HEK293 (cell line): ENCODE results near the gene TEX38.

ENCODE experiments used
- BCL11A ChIP-seq: fragments of 450-650 bp; formaldehyde crosslinking; IDR thresholded peaks from 2 replicates; pipeline ENCODE4 v1.5.1; 2016; ENCODE audit warnings: low read depth, missing biosample characterization, missing genetic modification characterization
- FEZF1 ChIP-seq: fragments of 450-650 bp; formaldehyde crosslinking; IDR thresholded peaks from 2 replicates; pipeline ENCODE4 v1.5.1; 2016; ENCODE audit warnings: missing biosample characterization, missing genetic modification characterization
- GLIS2 ChIP-seq: fragments of 450-650 bp; formaldehyde crosslinking; IDR thresholded peaks from 2 replicates; pipeline ENCODE4 v1.5.1; 2016; ENCODE audit warnings: missing biosample characterization, missing genetic modification characterization
- KLF10 ChIP-seq: fragments of 450-650 bp; IDR thresholded peaks from 2 replicates; pipeline ENCODE4 v1.5.1; 2018; ENCODE audit warnings: missing biosample characterization, mild to moderate bottlenecking, missing genetic modification characterization
- PRDM4 ChIP-seq: fragments of 450-650 bp; formaldehyde crosslinking; IDR thresholded peaks from 2 replicates; pipeline ENCODE4 v1.5.1; 2017; ENCODE audit warnings: missing biosample characterization, missing genetic modification characterization
- SCRT1 ChIP-seq: fragments of 450-650 bp; formaldehyde crosslinking; IDR thresholded peaks from 2 replicates; pipeline ENCODE4 v1.5.1; 2016; ENCODE audit warnings: missing biosample characterization, missing genetic modification characterization, borderline replicate concordance
- SP2 ChIP-seq: fragments of 450-650 bp; formaldehyde crosslinking; IDR thresholded peaks from 2 replicates; pipeline ENCODE4 v1.5.1; 2016; ENCODE audit warnings: missing biosample characterization, missing genetic modification characterization
- TCF7L2 ChIP-seq: IDR thresholded peaks from 2 replicates; pipeline ENCODE4 v1.6.1; 2011; ENCODE audit warnings: low read depth, mild to moderate bottlenecking, inconsistent platforms, low read length, moderate library complexity, borderline replicate concordance
- WT1 ChIP-seq: fragments of 450-650 bp; formaldehyde crosslinking; IDR thresholded peaks from 2 replicates; pipeline ENCODE4 v1.5.1; 2016; ENCODE audit warnings: missing biosample characterization, missing genetic modification characterization
- ZBTB11 ChIP-seq: fragments of 450-650 bp; formaldehyde crosslinking; conservative IDR thresholded peaks from 2 replicates; pipeline ENCODE4 v1.5.1; 2016; ENCODE audit warnings: low read depth, missing biosample characterization, missing genetic modification characterization
- ZBTB21 ChIP-seq: fragments of 450-650 bp; formaldehyde crosslinking; IDR thresholded peaks from 2 replicates; pipeline ENCODE4 v1.5.1; 2017; ENCODE audit warnings: missing biosample characterization, missing genetic modification characterization
- ZNF114 ChIP-seq: fragments of 450-650 bp; formaldehyde crosslinking; IDR thresholded peaks from 2 replicates; pipeline ENCODE4 v1.5.0; 2017; ENCODE audit warnings: missing biosample characterization, missing genetic modification characterization
- ZNF138 ChIP-seq: fragments of 450-650 bp; formaldehyde crosslinking; IDR thresholded peaks from 2 replicates; pipeline ENCODE4 v1.5.1; 2016; ENCODE audit warnings: missing biosample characterization, missing genetic modification characterization, borderline replicate concordance
- ZNF404 ChIP-seq: fragments of 450-650 bp; formaldehyde crosslinking; IDR thresholded peaks from 2 replicates; pipeline ENCODE4 v1.5.1; 2017; ENCODE audit warnings: missing biosample characterization, missing genetic modification characterization
- ZNF423 ChIP-seq: fragments of 450-650 bp; formaldehyde crosslinking; IDR thresholded peaks from 2 replicates; pipeline ENCODE4 v1.5.1; 2016; ENCODE audit warnings: missing biosample characterization, missing genetic modification characterization
- ZNF48 ChIP-seq: fragments of 450-650 bp; formaldehyde crosslinking; IDR thresholded peaks from 2 replicates; pipeline ENCODE4 v1.5.1; 2016; ENCODE audit warnings: missing biosample characterization, missing genetic modification characterization
- ZNF501 ChIP-seq: fragments of 450-650 bp; formaldehyde crosslinking; IDR thresholded peaks from 2 replicates; pipeline ENCODE4 v1.5.1; 2016; ENCODE audit warnings: missing biosample characterization, missing genetic modification characterization
- ZNF510 ChIP-seq: fragments of 450-650 bp; formaldehyde crosslinking; IDR thresholded peaks from 2 replicates; pipeline ENCODE4 v1.5.1; 2018; ENCODE audit warnings: mild to moderate bottlenecking, missing genetic modification characterization, missing biosample characterization; ENCODE audit not compliant: insufficient replicate concordance
- ZNF530 ChIP-seq: fragments of 450-650 bp; formaldehyde crosslinking; IDR thresholded peaks from 2 replicates; pipeline ENCODE4 v1.5.1; 2016; ENCODE audit warnings: low read depth, missing biosample characterization, missing genetic modification characterization
- ZNF624 ChIP-seq: fragments of 450-650 bp; formaldehyde crosslinking; IDR thresholded peaks from 2 replicates; pipeline ENCODE4 v1.5.1; 2017; ENCODE audit warnings: missing biosample characterization, missing genetic modification characterization
- ZNF660 ChIP-seq: fragments of 450-650 bp; IDR thresholded peaks from 2 replicates; pipeline ENCODE4 v1.5.1; 2018; ENCODE audit warnings: missing biosample characterization, mild to moderate bottlenecking, missing genetic modification characterization
- ZNF670 ChIP-seq: fragments of 450-650 bp; formaldehyde crosslinking; IDR thresholded peaks from 2 replicates; pipeline ENCODE4 v1.5.1; 2016; ENCODE audit warnings: missing biosample characterization, missing genetic modification characterization, low read depth
- ZNF792 ChIP-seq: fragments of 450-650 bp; formaldehyde crosslinking; IDR thresholded peaks from 2 replicates; pipeline ENCODE4 v1.5.1; 2016; ENCODE audit warnings: missing biosample characterization, missing genetic modification characterization
- ZNF830 ChIP-seq: fragments of 450-650 bp; IDR thresholded peaks from 2 replicates; pipeline ENCODE4 v1.5.0; 2018; ENCODE audit warnings: missing biosample characterization, missing genetic modification characterization, low read depth, mild to moderate bottlenecking, moderate library complexity
- TF ChIP-seq, protein P1 (sequence below): fragments of 450-650 bp; formaldehyde crosslinking; IDR thresholded peaks from 2 replicates; pipeline ENCODE4 v1.5.1; 2016; ENCODE audit warnings: missing biosample characterization, missing genetic modification characterization, borderline replicate concordance
- TF ChIP-seq, protein P2 (sequence below): fragments of 450-650 bp; formaldehyde crosslinking; IDR thresholded peaks from 2 replicates; pipeline ENCODE4 v1.5.1; 2016; ENCODE audit warnings: missing biosample characterization, missing genetic modification characterization, borderline replicate concordance

Gene TEX38

DNA sequence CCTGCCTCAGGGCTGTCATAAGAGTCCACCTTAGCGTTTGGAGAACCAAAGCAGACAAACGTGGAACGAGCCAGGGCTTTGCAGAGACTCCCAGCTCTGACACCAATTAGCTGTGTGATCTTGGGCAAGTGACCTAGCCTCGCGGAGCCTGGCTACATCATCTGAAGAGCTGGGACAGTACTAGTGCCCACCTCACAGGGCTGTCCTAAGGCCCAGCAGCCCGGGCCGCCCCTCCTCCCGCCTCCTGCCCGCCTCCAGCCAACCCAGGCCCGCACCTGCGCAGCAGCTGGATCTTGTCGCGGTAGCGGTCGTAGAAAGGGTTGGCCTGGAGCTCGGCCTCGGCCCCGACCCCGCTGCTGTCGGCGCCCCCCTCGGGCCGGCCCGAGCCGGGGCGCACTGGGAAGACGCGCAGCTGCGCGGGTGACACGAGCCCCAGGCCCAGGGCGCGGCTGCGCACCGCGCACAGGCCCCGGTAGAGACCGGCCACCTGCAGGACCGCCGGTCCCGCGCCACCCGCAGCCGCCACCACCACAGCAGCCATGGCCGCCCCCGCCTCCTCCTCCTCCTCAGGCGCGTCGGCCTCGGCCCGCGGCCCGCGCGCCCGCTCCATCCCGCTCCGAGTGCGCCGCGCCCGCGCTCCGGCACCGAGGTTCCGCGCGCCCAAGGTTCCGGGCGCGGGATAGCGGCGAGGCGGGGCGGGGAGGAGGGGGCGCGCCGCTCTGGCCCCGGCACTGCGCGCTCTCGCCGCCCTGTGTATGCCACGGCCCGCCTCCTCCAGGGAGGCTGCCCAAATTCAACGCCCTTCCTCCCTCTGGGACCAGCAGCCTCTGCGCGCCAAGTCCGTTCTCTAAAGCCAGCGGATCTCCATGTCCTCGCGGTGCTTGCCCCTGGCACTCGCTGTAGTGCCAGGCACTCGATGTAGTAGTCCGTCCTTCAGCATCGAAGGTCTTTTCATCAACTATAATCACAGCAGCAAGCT is 3.6 kb upstream of the TEX38 start, which contains the start of gene ATPAF1 (continued):
- TF ChIP-seq, protein P1, sequence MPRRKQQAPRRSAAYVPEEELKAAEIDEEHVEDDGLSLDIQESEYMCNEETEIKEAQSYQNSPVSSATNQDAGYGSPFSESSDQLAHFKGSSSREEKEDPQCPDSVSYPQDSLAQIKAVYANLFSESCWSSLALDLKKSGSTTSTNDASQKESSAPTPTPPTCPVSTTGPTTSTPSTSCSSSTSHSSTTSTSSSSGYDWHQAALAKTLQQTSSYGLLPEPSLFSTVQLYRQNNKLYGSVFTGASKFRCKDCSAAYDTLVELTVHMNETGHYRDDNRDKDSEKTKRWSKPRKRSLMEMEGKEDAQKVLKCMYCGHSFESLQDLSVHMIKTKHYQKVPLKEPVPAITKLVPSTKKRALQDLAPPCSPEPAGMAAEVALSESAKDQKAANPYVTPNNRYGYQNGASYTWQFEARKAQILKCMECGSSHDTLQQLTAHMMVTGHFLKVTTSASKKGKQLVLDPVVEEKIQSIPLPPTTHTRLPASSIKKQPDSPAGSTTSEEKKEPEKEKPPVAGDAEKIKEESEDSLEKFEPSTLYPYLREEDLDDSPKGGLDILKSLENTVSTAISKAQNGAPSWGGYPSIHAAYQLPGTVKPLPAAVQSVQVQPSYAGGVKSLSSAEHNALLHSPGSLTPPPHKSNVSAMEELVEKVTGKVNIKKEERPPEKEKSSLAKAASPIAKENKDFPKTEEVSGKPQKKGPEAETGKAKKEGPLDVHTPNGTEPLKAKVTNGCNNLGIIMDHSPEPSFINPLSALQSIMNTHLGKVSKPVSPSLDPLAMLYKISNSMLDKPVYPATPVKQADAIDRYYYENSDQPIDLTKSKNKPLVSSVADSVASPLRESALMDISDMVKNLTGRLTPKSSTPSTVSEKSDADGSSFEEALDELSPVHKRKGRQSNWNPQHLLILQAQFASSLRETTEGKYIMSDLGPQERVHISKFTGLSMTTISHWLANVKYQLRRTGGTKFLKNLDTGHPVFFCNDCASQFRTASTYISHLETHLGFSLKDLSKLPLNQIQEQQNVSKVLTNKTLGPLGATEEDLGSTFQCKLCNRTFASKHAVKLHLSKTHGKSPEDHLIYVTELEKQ (tag by site-specific recombination): no peak
- TF ChIP-seq SCRT1 (tag by site-specific recombination): no peak
- TF ChIP-seq GLIS2 (tag by site-specific recombination): no peak
- TF ChIP-seq ZNF114 (tag by site-specific recombination): no peak
- TF ChIP-seq ZBTB21 (tag by site-specific recombination): no peak
- no peak for TF ChIP-seq FEZF1 (tag by site-specific recombination)
- TF ChIP-seq ZNF510 (tag by site-specific recombination): no peak
- TF ChIP-seq ZNF404 (tag by site-specific recombination): no peak
- 0 out of 2 replicates have a peak, but pooled peaks have one; percentile 23 for TF ChIP-seq ZNF830
- 0 out of 2 replicates have a peak, but pooled peaks have one; percentile 14 for TF ChIP-seq WT1 (tag by site-specific recombination)
- TF ChIP-seq ZNF423: no peak
- peak; percentile 84 for TF ChIP-seq ZBTB11 (tag by site-specific recombination)
- peak; percentile 81 for TF ChIP-seq SP2 (tag by site-specific recombination)
- peak; percentile 51; the same call in 1 of the 2 replicates for TF ChIP-seq KLF10 (tag by site-specific recombination)
- TF ChIP-seq, protein P2, sequence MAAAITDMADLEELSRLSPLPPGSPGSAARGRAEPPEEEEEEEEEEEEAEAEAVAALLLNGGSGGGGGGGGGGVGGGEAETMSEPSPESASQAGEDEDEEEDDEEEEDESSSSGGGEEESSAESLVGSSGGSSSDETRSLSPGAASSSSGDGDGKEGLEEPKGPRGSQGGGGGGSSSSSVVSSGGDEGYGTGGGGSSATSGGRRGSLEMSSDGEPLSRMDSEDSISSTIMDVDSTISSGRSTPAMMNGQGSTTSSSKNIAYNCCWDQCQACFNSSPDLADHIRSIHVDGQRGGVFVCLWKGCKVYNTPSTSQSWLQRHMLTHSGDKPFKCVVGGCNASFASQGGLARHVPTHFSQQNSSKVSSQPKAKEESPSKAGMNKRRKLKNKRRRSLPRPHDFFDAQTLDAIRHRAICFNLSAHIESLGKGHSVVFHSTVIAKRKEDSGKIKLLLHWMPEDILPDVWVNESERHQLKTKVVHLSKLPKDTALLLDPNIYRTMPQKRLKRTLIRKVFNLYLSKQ (tag by site-specific recombination): no peak
- no peak for TF ChIP-seq ZNF670
- TF ChIP-seq ZNF792: 0 out of 2 replicates have a peak, but pooled peaks have one; percentile 26
- no peak for TF ChIP-seq ZNF48 (tag by site-specific recombination)
- TF ChIP-seq ZNF138 (tag by site-specific recombination): no peak
- TF ChIP-seq BCL11A (tag by site-specific recombination): no peak
- TF ChIP-seq TCF7L2: no peak
- peak; percentile 78; the same call in 1 of the 2 replicates for TF ChIP-seq ZNF660
- TF ChIP-seq ZNF530 (tag by site-specific recombination): no peak
- 0 out of 2 replicates have a peak, but pooled peaks have one; percentile 27 for TF ChIP-seq ZNF501 (tag by site-specific recombination)
- TF ChIP-seq ZNF624 (tag by site-specific recombination): no peak
- no peak for TF ChIP-seq PRDM4 (tag by site-specific recombination)
